Loucy (cell line): ENCODE measurements around the gene SYP.

ENCODE experiments used
- H2AFZ ChIP-seq: fragments of 200-600 bp; sonication (generic); 2 replicates; pipeline ENCODE4 v1.6.0; 2016; ENCODE audit warnings: antibody characterized with exemption, mild to moderate bottlenecking, low read length, moderate library complexity
- H3F3A ChIP-seq: fragments of 200-600 bp; 2 replicates; pipeline ENCODE4 v1.6.0; 2016; ENCODE audit warnings: antibody characterized with exemption, low read depth, mild to moderate bottlenecking
- H3K27me3 ChIP-seq: fragments of 200-600 bp; sonication (generic); 2 replicates; pipeline ENCODE4 v1.6.1; 2014; ENCODE audit warnings: low read length, mild to moderate bottlenecking; ENCODE audit not compliant: insufficient read depth, poor library complexity, severe bottlenecking
- H3K36me3 ChIP-seq: fragments of 200-600 bp; sonication (generic); 2 replicates; pipeline ENCODE4 v1.6.1; 2016; ENCODE audit warnings: low read length; ENCODE audit not compliant: insufficient read depth
- H3K4me1 ChIP-seq: fragments of 200-600 bp; sonication (generic); 2 replicates; pipeline ENCODE4 v1.5.1; 2014; ENCODE audit warnings: low read length, mild to moderate bottlenecking; ENCODE audit not compliant: insufficient read depth, poor library complexity, severe bottlenecking
- H3K4me2 ChIP-seq: fragments of 200-600 bp; sonication (generic); 2 replicates; pipeline ENCODE4 v1.6.0; 2014; ENCODE audit warnings: antibody characterized with exemption, low read length, low read depth, mild to moderate bottlenecking; ENCODE audit not compliant: poor library complexity, severe bottlenecking
- H3K4me3 ChIP-seq: fragments of 200-600 bp; sonication (generic); 2 replicates; pipeline ENCODE4 v1.5.1; 2014; ENCODE audit warnings: low read length, mild to moderate bottlenecking, mixed read lengths; ENCODE audit not compliant: poor library complexity, severe bottlenecking
- H3K79me2 ChIP-seq: fragments of 200-600 bp; sonication (generic); 2 replicates; pipeline ENCODE4 v1.6.1; 2014; ENCODE audit warnings: low read length; ENCODE audit not compliant: insufficient read depth
- H3K9ac ChIP-seq: fragments of 200-600 bp; sonication (generic); 2 replicates; pipeline ENCODE4 v1.6.0; 2014; ENCODE audit warnings: mild to moderate bottlenecking, low read depth, low read length, moderate library complexity; ENCODE audit not compliant: poor library complexity, severe bottlenecking
- H3K9me2 ChIP-seq: fragments of 200-600 bp; sonication (generic); replicated peaks from 2 replicates; pipeline ENCODE4 v1.6.1; 2016; ENCODE audit warnings: low read depth, low read length, mixed read lengths
- H3K9me3 ChIP-seq: fragments of 200-600 bp; sonication (generic); 2 replicates; pipeline ENCODE4 v1.6.1; 2014; ENCODE audit warnings: mild to moderate bottlenecking, antibody characterized with exemption, low read length, low read depth; ENCODE audit not compliant: insufficient read depth
- H4K20me1 ChIP-seq: fragments of 200-600 bp; sonication (generic); 2 replicates; pipeline ENCODE4 v1.6.0; 2014; ENCODE audit warnings: antibody characterized with exemption, low read length, mild to moderate bottlenecking; ENCODE audit not compliant: insufficient read depth, poor library complexity, severe bottlenecking
- CTCF ChIP-seq: fragments of 200-600 bp; sonication (generic); conservative IDR thresholded peaks from 2 replicates; pipeline ENCODE4 v1.5.1; 2014; ENCODE audit warnings: mild to moderate bottlenecking, antibody characterized with exemption, low read length
- EZH2phosphoT487 ChIP-seq: fragments of 200-600 bp; IDR thresholded peaks from 2 replicates; pipeline ENCODE4 v1.6.1; 2018; ENCODE audit warnings: antibody characterized with exemption, mild to moderate bottlenecking, moderate library complexity, borderline replicate concordance

SYP gene

DNA sequence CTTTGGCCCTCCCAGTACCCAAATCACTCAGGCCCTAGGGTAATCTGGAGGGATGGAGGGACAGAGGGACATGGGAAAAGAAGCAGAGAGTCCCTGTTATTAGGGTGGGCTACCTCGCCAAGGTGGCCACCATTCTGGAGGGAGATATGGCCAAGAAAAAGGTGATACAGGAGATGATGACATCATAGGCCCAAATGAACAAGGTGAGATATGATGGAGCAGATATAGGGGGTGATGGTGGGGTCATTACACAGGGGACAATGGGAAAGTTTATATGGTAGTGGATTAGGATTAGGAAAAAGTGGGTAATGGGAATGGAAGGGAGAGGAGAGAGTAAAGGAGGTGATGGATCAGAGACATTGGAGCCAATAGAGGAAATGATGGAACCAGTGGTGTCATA is 12.9 kb upstream of the SYP start:
- H3K27me3 ChIP-seq, result no peaks in the 10 kb centered on the region
- no peak overlapping the region for H3K4me2 ChIP-seq
- no peak overlapping the region for H3K9ac ChIP-seq
- no peaks in the 10 kb centered on the region for H3K9me2 ChIP-seq
- no peak overlapping the region for H2AFZ ChIP-seq
- H3K9me3 ChIP-seq, result no peaks in the 10 kb centered on the region
- no peak for TF ChIP-seq EZH2phosphoT487
- no peak for TF ChIP-seq CTCF
- no peaks in the 10 kb centered on the region for H3K79me2 ChIP-seq
- H3K4me3 ChIP-seq, result no peak overlapping the region
- no peaks in the 10 kb centered on the region for H3F3A ChIP-seq
- H4K20me1 ChIP-seq, result no peaks in the 10 kb centered on the region
- no peaks in the 10 kb centered on the region for H3K36me3 ChIP-seq
- no peaks in the 10 kb centered on the region for H3K4me1 ChIP-seq

- Histone ChIP-seq H3K9me3 (no peaks in the 10 kb centered on the region), H3F3A (no peaks in the 10 kb centered on the region), H3K79me2 (no peaks in the 10 kb centered on the region), H3K36me3 (no peaks in the 10 kb centered on the region), H3K9me2 (no peaks in the 10 kb centered on the region), H3K27me3 (no peaks in the 10 kb centered on the region), H4K20me1 (no peaks in the 10 kb centered on the region), H3K4me3 (no peak overlapping the region), H3K4me1 (no peaks in the 10 kb centered on the region), H2AFZ (no peak overlapping the region), H3K9ac (no peak overlapping the region), H3K4me2 (no peak overlapping the region)
- TF ChIP-seq EZH2phosphoT487 (no peak), CTCF (no peak)
Observed at GRCh38 chrX:49212209-49212608, 12.2 kb upstream of the SYP start.

DNA sequence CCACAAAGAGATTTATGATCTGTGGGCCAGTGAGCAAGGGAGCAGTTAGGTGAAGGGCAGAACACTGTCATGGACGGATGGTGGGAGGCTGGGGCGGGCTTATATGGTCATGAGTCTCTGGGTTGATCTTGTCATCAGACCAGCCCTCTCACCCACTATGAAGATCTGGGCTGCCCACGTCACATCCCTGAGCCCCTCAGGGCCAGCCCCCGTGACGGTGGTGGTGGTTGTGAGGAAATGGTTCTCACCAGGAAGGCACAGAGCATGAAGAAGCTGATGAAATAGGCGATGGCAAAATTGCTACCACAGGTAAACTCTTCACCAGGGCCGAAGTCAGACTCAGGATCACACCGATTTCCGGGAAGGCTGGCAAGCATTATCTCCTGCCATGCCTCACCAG is 11.1 kb upstream of the SYP start:
- H3K4me1 ChIP-seq, result no peaks in the 10 kb centered on the region
- H3K9ac ChIP-seq, result no peak overlapping the region
- no peaks in the 10 kb centered on the region for H3K9me3 ChIP-seq
- H3K9me2 ChIP-seq, result no peaks in the 10 kb centered on the region
- H2AFZ ChIP-seq, result no peak overlapping the region
- TF ChIP-seq CTCF (no peak), EZH2phosphoT487 (no peak)
- H3K36me3 ChIP-seq, result no peaks in the 10 kb centered on the region
- no peaks in the 10 kb centered on the region for H3K27me3 ChIP-seq
- no peaks in the 10 kb centered on the region for H3K79me2 ChIP-seq
- H3K4me3 ChIP-seq, result no peak overlapping the region
- no peaks in the 10 kb centered on the region for H3F3A ChIP-seq
- no peak overlapping the region for H3K4me2 ChIP-seq
- H4K20me1 ChIP-seq, result no peaks in the 10 kb centered on the region
